ENCODE results near the gene BACH2. TPM values are rescaled to one million over a fixed set of nuclear protein-coding genes. Genes with fewer than 3 reads are reported as not detected.

Gene BACH2
- total and polyA plus RNA-seq, 9 of the 15 experiments (the other 6 are each of a cell fraction or from before 2014, with no cell fraction given): 0.06 to 3.1 (median 0.59) TPM

- TF ChIP-seq PURB (CRISPR knock-in tag; IDR thresholded peaks at IDR 0.05; ENCODE audit: low read depth): no peak
Measured at GRCh38 chr6:90126839-90127238, 169.8 kb downstream of the BACH2 start (continued).

DNA sequence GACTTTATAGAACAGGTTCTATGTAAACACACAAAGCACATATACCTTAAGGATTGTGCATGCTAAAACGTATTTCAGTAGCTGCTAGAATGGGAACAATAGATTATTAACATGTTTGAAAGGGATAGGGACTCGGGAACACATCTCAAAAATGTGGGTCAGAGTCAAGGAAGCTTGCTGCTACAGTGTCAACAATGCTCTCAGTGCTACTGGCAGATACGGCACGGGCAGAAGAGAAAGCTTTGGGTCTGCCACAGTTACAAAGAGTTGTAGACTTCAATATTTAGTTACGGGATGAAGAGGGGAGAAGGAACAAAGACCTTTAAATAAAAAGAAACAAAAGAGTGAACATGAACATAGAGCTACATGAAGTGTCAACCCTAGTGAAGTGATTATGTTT is 170.5 kb downstream of the BACH2 start:
- no peaks in the 10 kb centered on the region; a peak in 2 of 5 replicates for H3K4me1 ChIP-seq (replicated peaks in 1 of 2; ENCODE audit: control insufficient read depth in 2 of 2, insufficient read depth in 2 of 2, low read length in 2 of 2)
- ChIA-PET POLR2A (no interaction called here), CTCF (ENCODE audit: low intra/inter-chr PET ratio) (no interaction called here)
- no TSS peak for BruUV-seq (replicated peaks)
- no peak for TF ChIP-seq HCFC1 (IDR thresholded peaks at IDR 0.05; ENCODE audit: low read depth, low read length)
- TF ChIP-seq ZNF830 (CRISPR knock-in tag; IDR thresholded peaks at IDR 0.05): no peak
- no peak for TF ChIP-seq ZNF316 (IDR thresholded peaks at IDR 0.05)
- H3K9me1 ChIP-seq (ENCODE audit: control insufficient read depth, insufficient read depth, low read length): peaks cover 4% of the 10 kb centered on the region
- no peak for FAIRE-seq
- no peaks in the 10 kb centered on the region for H4K20me1 ChIP-seq (replicated peaks; ENCODE audit: control insufficient read depth, insufficient read depth, low read length)
- 12% methylated on average over 5 of the region's 5 CpGs for WGBS (ENCODE audit: insufficient coverage, low coverage, missing lambda C conversion rate)
- no peaks in the 10 kb centered on the region for H3K36me3 ChIP-seq (ENCODE audit: control insufficient read depth, insufficient read depth, low read length)
- H3K79me2 ChIP-seq (ENCODE audit: control insufficient read depth, insufficient read depth, low read length): no peaks in the 10 kb centered on the region
- no peak overlapping the region for H3K27ac ChIP-seq (ENCODE audit: extremely low read depth, low read depth, low read length)
- no peak overlapping the region for H3K9ac ChIP-seq (ENCODE audit: insufficient read depth in 1 of 2, low read depth in 2 of 2, low read length in 2 of 2)
- no peak overlapping the region for H3K4me2 ChIP-seq (ENCODE audit: insufficient read depth, low read length)
- no peak for ATAC-seq
- DNase-seq (ENCODE audit: extremely low read depth in 1 of 4, low spot score in 3 of 4): no peak
- intact Hi-C loops (cut with micrococcal nuclease) (no loop called here), in situ Hi-C loops (cut with MboI) (no loop called here)
- no peaks in the 10 kb centered on the region for H3K9me3 ChIP-seq (replicated peaks; ENCODE audit: control insufficient read depth, insufficient read depth, low read depth, low read length)
- H2AFZ ChIP-seq (ENCODE audit: low read depth, low read length): no peak overlapping the region
- no peak overlapping the region for H3K4me3 ChIP-seq
- peaks cover 0 to 10% of the 10 kb centered on the region in 2 experiments; a peak in 1 of 5 replicates for H3K27me3 ChIP-seq (ENCODE audit: control insufficient read depth in 2 of 2, insufficient read depth in 2 of 2, low read length in 2 of 2)

DNA sequence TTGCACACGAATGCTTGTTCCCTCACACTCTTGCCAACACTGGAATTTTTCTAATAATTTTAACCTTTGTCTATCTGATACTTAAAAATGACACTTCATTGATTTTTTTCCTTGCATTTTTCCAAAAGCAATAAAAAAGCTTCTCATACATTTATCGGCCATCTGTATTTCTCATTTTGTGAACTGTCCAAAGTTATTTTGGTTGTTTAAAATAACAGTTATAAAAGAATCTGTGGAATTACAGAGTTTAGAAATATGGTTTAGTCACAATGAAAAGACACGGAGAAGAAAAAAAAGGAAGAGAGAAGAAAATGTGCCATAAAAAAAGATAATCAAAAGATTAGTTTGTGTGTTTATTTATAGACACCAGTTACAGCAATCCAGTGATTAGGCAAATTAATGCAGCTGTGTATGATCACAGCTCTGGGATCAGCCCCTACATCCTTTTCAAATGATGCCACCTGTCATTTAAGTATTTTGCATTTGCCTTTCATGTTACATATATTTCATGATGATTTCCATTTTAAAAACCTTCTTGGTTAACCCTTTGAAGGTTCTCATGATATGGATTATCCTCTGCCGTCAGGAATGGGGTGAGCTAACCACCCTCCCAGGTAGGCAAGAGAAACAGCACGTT is 171.7 kb downstream of the BACH2 start:
- Histone ChIP-seq H3K79me2 (ENCODE audit: control insufficient read depth, insufficient read depth, low read length) (no peaks in the 10 kb centered on the region), H3K27ac (ENCODE audit: extremely low read depth, low read depth, low read length) (no peak overlapping the region), H3K4me1 (replicated peaks in 1 of 2; ENCODE audit: control insufficient read depth in 2 of 2, insufficient read depth in 2 of 2, low read length in 2 of 2) (no peaks in the 10 kb centered on the region; a peak in 2 of 5 replicates), H3K9me3 (replicated peaks; ENCODE audit: control insufficient read depth, insufficient read depth, low read depth, low read length) (no peaks in the 10 kb centered on the region), H2AFZ (ENCODE audit: low read depth, low read length) (no peak overlapping the region), H3K4me3 (no peak overlapping the region), H3K27me3 (ENCODE audit: control insufficient read depth in 2 of 2, insufficient read depth in 2 of 2, low read length in 2 of 2) (peaks cover 0 to 10% of the 10 kb centered on the region in 2 experiments; a peak in 1 of 5 replicates), H3K36me3 (ENCODE audit: control insufficient read depth, insufficient read depth, low read length) (no peaks in the 10 kb centered on the region), H3K9me1 (ENCODE audit: control insufficient read depth, insufficient read depth, low read length) (peaks cover 4% of the 10 kb centered on the region), H3K9ac (ENCODE audit: insufficient read depth in 1 of 2, low read depth in 2 of 2, low read length in 2 of 2) (no peak overlapping the region), H4K20me1 (replicated peaks; ENCODE audit: control insufficient read depth, insufficient read depth, low read length) (no peaks in the 10 kb centered on the region), H3K4me2 (ENCODE audit: insufficient read depth, low read length) (no peak overlapping the region)
- ATAC-seq (no peak), FAIRE-seq (no peak), DNase-seq (ENCODE audit: extremely low read depth in 1 of 4, low spot score in 3 of 4) (no peak)
- ChIA-PET POLR2A (no interaction called here), CTCF (ENCODE audit: low intra/inter-chr PET ratio) (no interaction called here)
- intact Hi-C loops (cut with micrococcal nuclease): no loop called here
- BruUV-seq (replicated peaks): no TSS peak
- in situ Hi-C loops (cut with MboI): no loop called here
- no peak for TF ChIP-seq PHTF2 (CRISPR knock-in tag; IDR thresholded peaks at IDR 0.05)
- no peak for TF ChIP-seq SAFB2 (IDR thresholded peaks at IDR 0.05; ENCODE audit: borderline replicate concordance, low read depth, low read length, severe bottlenecking)
- TF ChIP-seq NR3C1 (CRISPR knock-in tag; IDR thresholded peaks at IDR 0.05): no peak
- no peak for TF ChIP-seq HMGN3 (IDR thresholded peaks at IDR 0.05; ENCODE audit: borderline replicate concordance, extremely low read depth, insufficient read length, low read depth, low read length)
- TF ChIP-seq ZBTB11 (CRISPR knock-in tag; IDR thresholded peaks at IDR 0.05): no peak
- WGBS (ENCODE audit: insufficient coverage, low coverage, missing lambda C conversion rate): 17% methylated on average over 5 of the region's 5 CpGs

All from K562 (cell line).